Trophoblast cell (in vitro differentiated cells and primary cell): ENCODE data around the gene ATG7.
"Not testable (repeated sequence)": the region's sequence is repeated elsewhere in the genome, so short reads cannot be mapped to it uniquely, and the experiment has no call there.

Source experiments
- DNase-seq, 2 donors: peaks; one replicate each; pipeline ENCODE4 v3.0.0-alpha.2; 2016
- H2AFZ ChIP-seq: 2 replicates; pipeline ENCODE4 v1.6.1; 2013; ENCODE audit warnings: low read length, moderate library complexity, mild to moderate bottlenecking; ENCODE audit not compliant: insufficient read depth, poor library complexity
- H2AK5ac ChIP-seq: 2 replicates; pipeline ENCODE4 v1.6.1; 2013; ENCODE audit warnings: mild to moderate bottlenecking, low read length
- H2BK120ac ChIP-seq: 2 replicates; pipeline ENCODE4 v1.6.1; 2013; ENCODE audit warnings: low read length, mild to moderate bottlenecking, moderate library complexity; ENCODE audit not compliant: insufficient read depth, poor library complexity
- H2BK12ac ChIP-seq: 2 replicates; pipeline ENCODE4 v1.6.1; 2013; ENCODE audit warnings: mild to moderate bottlenecking, low read length, moderate library complexity
- H2BK5ac ChIP-seq: 2 replicates; pipeline ENCODE4 v1.6.1; 2013; ENCODE audit warnings: low read length, low read depth, moderate library complexity, mild to moderate bottlenecking; ENCODE audit not compliant: poor library complexity
- H3K14ac ChIP-seq: 2 replicates; pipeline ENCODE4 v1.6.1; 2013; ENCODE audit warnings: mild to moderate bottlenecking, low read length
- H3K18ac ChIP-seq: 2 replicates; pipeline ENCODE4 v1.6.1; 2013; ENCODE audit warnings: mild to moderate bottlenecking, low read length
- H3K23ac ChIP-seq: 2 replicates; pipeline ENCODE4 v1.6.1; 2013; ENCODE audit warnings: low read length
- H3K27ac ChIP-seq: 2 replicates; pipeline ENCODE4 v1.5.1; 2013; ENCODE audit warnings: low read depth, mild to moderate bottlenecking, inconsistent platforms, low read length, moderate library complexity
- H3K27me3 ChIP-seq: 2 replicates; pipeline ENCODE4 v1.6.1; 2013; ENCODE audit warnings: inconsistent platforms, mild to moderate bottlenecking, low read length, moderate library complexity; ENCODE audit not compliant: insufficient read depth
- H3K36me3 ChIP-seq, 2 experiments: 1 replicate in 1 of 2; 2 replicates in 1 of 2; pipeline ENCODE4 v1.6.1; 2013; ENCODE audit warnings: low read length in 2 of 2, mild to moderate bottlenecking in 2 of 2, moderate library complexity in 1 of 2; ENCODE audit not compliant: insufficient read depth in 2 of 2, control insufficient read depth in 1 of 2
- H3K4ac ChIP-seq: 2 replicates; pipeline ENCODE4 v1.6.1; 2013; ENCODE audit warnings: low read depth, mild to moderate bottlenecking, low read length, moderate library complexity
- H3K4me1 ChIP-seq, 2 experiments: 1 replicate in 1 of 2; 2 replicates in 1 of 2; pipeline ENCODE4 v1.6.1; 2013; ENCODE audit warnings: low read length in 2 of 2, mild to moderate bottlenecking in 2 of 2, moderate library complexity in 1 of 2; ENCODE audit not compliant: insufficient read depth in 2 of 2, control insufficient read depth in 1 of 2
- H3K4me2 ChIP-seq: 2 replicates; pipeline ENCODE4 v1.6.1; 2013; ENCODE audit warnings: inconsistent platforms, mild to moderate bottlenecking, low read length, moderate library complexity
- H3K4me3 ChIP-seq: 2 replicates; pipeline ENCODE4 v1.5.1; 2013; ENCODE audit warnings: mild to moderate bottlenecking, low read depth, low read length, inconsistent platforms
- H3K79me1 ChIP-seq: one replicate; pipeline ENCODE4 v1.6.1; 2013; ENCODE audit warnings: low read length
- H3K79me2 ChIP-seq: 2 replicates; pipeline ENCODE4 v1.6.1; 2013; ENCODE audit warnings: low read length, mild to moderate bottlenecking; ENCODE audit not compliant: control insufficient read depth, insufficient read depth, poor library complexity
- H3K9ac ChIP-seq: 2 replicates; pipeline ENCODE4 v1.6.1; 2013; ENCODE audit warnings: mild to moderate bottlenecking, low read length
- H3K9me3 ChIP-seq: 2 replicates; pipeline ENCODE4 v1.6.1; 2013; ENCODE audit warnings: low read depth, mild to moderate bottlenecking, control low read depth, inconsistent platforms, low read length; ENCODE audit not compliant: insufficient read depth
- H4K12ac ChIP-seq: 2 replicates; pipeline ENCODE4 v1.6.1; 2013; ENCODE audit warnings: low read depth, mild to moderate bottlenecking, low read length, moderate library complexity
- H4K8ac ChIP-seq: 2 replicates; pipeline ENCODE4 v1.6.1; 2013; ENCODE audit warnings: low read depth, mild to moderate bottlenecking, low read length, moderate library complexity
- H4K91ac ChIP-seq: one replicate; pipeline ENCODE4 v1.6.1; 2013; ENCODE audit warnings: low read depth, mild to moderate bottlenecking, low read length, moderate library complexity
- WGBS: extraction: QIAGEN DNeasy Blood & Tissue Kit; methylation state at CpG from one replicate; pipeline ENCODE4 v1.1.7; 2013; ENCODE audit warnings: missing lambda C conversion rate; ENCODE audit not compliant: insufficient read length, insufficient coverage; ENCODE audit errors: extremely low coverage; 5-methylcytosine and 5-hydroxymethylcytosine counted together

The ATG7 gene

DNA sequence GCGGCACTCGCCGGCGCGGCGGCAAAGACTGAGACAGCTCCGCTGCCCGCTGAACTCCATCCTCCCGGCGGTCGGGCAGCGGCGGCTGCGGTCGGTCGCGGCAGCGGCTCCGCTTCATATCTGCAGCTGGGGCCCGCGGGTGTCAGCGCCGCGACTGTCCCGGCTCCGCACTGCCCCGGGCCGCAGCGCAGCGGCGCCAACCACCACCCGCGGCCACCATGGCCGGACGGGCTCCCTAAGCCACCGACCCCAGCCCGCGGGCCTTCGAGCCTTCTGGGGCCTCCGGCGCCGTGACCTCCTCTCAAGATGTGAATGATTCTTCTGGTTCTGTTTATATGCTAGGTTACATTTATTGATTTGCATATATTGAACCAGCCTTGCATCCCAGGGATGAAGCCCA, 216.2 kb downstream of the ATG7 start:
- not testable (repeated sequence) for H3K79me1 ChIP-seq, H3K4me1 ChIP-seq, H2AK5ac ChIP-seq, H3K4ac ChIP-seq, H2BK120ac ChIP-seq, H3K27me3 ChIP-seq, H3K9ac ChIP-seq, H3K4me3 ChIP-seq, H2AFZ ChIP-seq, H2BK5ac ChIP-seq, H3K9me3 ChIP-seq, H3K36me3 ChIP-seq, H4K12ac ChIP-seq, H4K8ac ChIP-seq, H3K27ac ChIP-seq, H3K23ac ChIP-seq, H2BK12ac ChIP-seq, H3K79me2 ChIP-seq, H4K91ac ChIP-seq, H3K4me2 ChIP-seq, H3K14ac ChIP-seq, DNase-seq, H3K18ac ChIP-seq
- WGBS = no CpG with 5 or more reads among the region's 42 CpGs

DNA sequence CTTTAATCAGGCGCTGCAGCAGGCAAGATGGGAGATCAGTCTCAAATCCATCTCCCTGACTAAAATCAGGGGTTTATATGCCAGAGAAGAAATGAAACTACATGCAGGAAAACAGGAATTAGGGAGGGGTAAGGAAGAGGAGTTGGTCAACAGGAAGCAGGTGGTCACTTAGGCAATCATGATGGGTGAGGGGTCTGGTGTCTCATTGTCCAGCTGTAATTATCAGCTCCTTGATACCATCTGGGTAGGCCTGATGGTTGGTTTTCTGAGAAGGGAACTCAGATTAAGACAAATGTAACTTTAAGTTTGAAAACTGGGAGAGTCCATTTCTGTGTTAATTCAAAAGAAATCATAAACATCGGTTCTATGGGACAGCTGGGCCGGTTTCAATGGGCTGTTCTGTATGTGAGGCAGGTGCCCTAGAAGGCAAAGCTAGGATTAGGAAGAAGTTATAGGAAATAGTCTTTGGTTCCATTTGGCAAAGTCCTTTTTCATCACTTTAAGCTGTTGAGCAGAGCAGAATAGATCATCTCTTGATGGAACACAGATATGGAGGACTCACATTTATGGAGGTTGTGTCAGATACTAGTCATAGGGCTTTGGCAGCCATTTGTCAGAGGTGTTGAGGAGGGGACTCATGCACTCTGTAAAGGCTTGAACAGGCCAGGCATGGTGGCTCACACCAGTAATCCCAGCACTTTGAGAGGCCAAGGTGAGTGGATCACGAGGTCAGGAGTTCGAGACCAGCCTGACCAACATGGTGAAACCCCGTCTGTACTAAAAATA, 222.1 kb downstream of the ATG7 start:
- Histone ChIP-seq H3K9ac (no peak overlapping the region), H4K12ac (no peak overlapping the region), H3K14ac (no peak overlapping the region), H3K27ac (no peak overlapping the region), H3K4me2 (no peak overlapping the region), H3K18ac (no peak overlapping the region), H3K4ac (no peak overlapping the region), H4K8ac (no peak overlapping the region), H3K36me3 (no peaks in the 10 kb centered on the region), H3K4me1 (peaks cover 5 to 8% of the 10 kb centered on the region in 2 experiments), H3K4me3 (no peak overlapping the region), H3K79me2 (no peaks in the 10 kb centered on the region), H2BK120ac (no peak overlapping the region), H3K9me3 (peaks cover 13% of the 10 kb centered on the region), H2BK5ac (no peak overlapping the region), H2BK12ac (no peak overlapping the region), H3K23ac (no peak overlapping the region), H2AK5ac (no peak overlapping the region), H4K91ac (no peak overlapping the region), H3K27me3 (no peaks in the 10 kb centered on the region), H2AFZ (no peak overlapping the region), H3K79me1 (peaks cover 2% of the 10 kb centered on the region)
- DNase-seq = no peak
- no CpG with 5 or more reads among the region's 6 CpGs for WGBS

DNA sequence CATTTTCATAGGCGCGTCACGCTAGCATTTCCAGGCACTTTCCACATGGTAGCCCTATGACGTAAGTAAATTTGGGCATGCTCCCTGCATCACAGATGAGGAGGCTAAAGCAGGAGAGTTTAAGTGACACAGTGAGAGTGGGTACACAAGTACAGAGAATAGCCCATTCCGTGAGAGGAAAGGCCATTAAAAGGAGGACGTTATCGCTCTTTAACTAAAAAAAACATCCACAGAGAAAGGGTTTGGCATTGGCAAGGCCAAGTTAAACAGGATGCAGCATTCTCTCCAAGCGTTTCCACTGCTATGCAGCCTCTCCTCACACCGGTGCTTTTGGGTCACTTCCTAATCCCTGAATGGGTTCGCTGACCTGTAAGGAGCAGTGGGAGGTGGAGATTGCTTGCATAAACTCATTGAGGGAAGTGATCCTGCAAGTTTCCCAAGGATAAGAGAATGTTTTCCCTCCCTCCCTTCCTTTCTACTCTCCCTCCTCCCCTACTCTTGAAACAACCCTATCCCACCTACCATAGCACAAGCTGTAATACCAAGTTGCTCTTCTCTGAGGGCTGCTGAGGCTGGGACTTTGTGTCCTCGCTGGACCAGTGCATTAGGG, 223.9 kb downstream of the ATG7 start:
- peaks cover 2% of the 10 kb centered on the region for H3K79me1 ChIP-seq
- no peak overlapping the region for H3K4me2 ChIP-seq
- no peaks in the 10 kb centered on the region for H3K27me3 ChIP-seq
- H2BK120ac ChIP-seq = no peak overlapping the region
- no peak overlapping the region for H3K4ac ChIP-seq
- H4K12ac ChIP-seq = no peak overlapping the region
- no peak overlapping the region for H4K91ac ChIP-seq
- no peak overlapping the region for H3K23ac ChIP-seq
- DNase-seq = no peak
- H3K9me3 ChIP-seq = peaks cover 13% of the 10 kb centered on the region
- no peak overlapping the region for H3K18ac ChIP-seq
- H2AK5ac ChIP-seq = no peak overlapping the region
- WGBS = no CpG with 5 or more reads among the region's 11 CpGs
- H3K27ac ChIP-seq = no peak overlapping the region
- H3K14ac ChIP-seq = no peak overlapping the region
- H2BK12ac ChIP-seq = no peak overlapping the region
- no peak overlapping the region for H3K4me3 ChIP-seq
- H3K9ac ChIP-seq = no peak overlapping the region
- no peaks in the 10 kb centered on the region for H3K79me2 ChIP-seq
- no peak overlapping the region for H4K8ac ChIP-seq
- no peak overlapping the region for H2AFZ ChIP-seq
- peaks cover 5 to 8% of the 10 kb centered on the region in 2 experiments for H3K4me1 ChIP-seq
- H2BK5ac ChIP-seq = no peak overlapping the region
- no peaks in the 10 kb centered on the region for H3K36me3 ChIP-seq

DNA sequence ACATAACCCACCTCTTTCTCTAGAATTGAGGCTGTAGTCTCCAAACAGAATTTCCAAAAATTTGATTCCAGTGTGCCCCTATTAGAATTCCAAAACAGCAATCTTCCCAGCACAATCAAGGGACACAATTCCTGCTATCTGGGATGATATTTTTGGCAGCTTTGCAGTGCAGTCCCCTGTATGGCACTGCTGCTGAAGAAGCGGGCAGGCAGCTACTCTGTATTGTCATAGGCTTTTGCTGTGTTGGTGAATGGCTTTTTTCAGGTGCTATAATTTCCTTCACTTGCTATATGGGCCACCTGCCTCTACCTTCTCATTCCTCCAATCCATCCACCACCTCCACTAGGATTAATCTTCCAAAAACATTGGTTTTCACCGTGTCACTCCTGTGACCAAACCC, 226.0 kb downstream of the ATG7 start:
- H2AK5ac ChIP-seq = no peak overlapping the region
- peaks cover 5 to 8% of the 10 kb centered on the region in 2 experiments for H3K4me1 ChIP-seq
- no peak overlapping the region for H3K9ac ChIP-seq

More for the DNA sequence above, 226.0 kb downstream of the ATG7 start:
- Histone ChIP-seq H2BK12ac (no peak overlapping the region), H3K79me2 (no peaks in the 10 kb centered on the region), H4K91ac (no peak overlapping the region), H3K18ac (no peak overlapping the region), H3K27me3 (no peaks in the 10 kb centered on the region), H3K14ac (no peak overlapping the region), H3K23ac (no peak overlapping the region), H3K4ac (no peak overlapping the region), H4K12ac (no peak overlapping the region), H4K8ac (no peak overlapping the region), H3K27ac (no peak overlapping the region), H3K36me3 (no peaks in the 10 kb centered on the region), H3K4me3 (no peak overlapping the region), H2BK120ac (no peak overlapping the region), H2BK5ac (no peak overlapping the region), H2AFZ (no peak overlapping the region), H3K4me2 (no peak overlapping the region), H3K79me1 (peaks cover 2% of the 10 kb centered on the region), H3K9me3 (peaks cover 5% of the 10 kb centered on the region)
- no CpG with 5 or more reads among the region's 2 CpGs for WGBS
- no peak for DNase-seq
